GM21619 (cell line): ENCODE measurements around the gene DLGAP5.
A peak's percentile ranks its signal among the peaks of the same experiment; 100 is the strongest.

Experiments used
- ATAC-seq: cut with Tn5 transposase; IDR thresholded peaks from one replicate; pipeline ENCODE4 v1.9.1; 2021; ENCODE audit not compliant: unreplicated experiment

The DLGAP5 gene

DNA sequence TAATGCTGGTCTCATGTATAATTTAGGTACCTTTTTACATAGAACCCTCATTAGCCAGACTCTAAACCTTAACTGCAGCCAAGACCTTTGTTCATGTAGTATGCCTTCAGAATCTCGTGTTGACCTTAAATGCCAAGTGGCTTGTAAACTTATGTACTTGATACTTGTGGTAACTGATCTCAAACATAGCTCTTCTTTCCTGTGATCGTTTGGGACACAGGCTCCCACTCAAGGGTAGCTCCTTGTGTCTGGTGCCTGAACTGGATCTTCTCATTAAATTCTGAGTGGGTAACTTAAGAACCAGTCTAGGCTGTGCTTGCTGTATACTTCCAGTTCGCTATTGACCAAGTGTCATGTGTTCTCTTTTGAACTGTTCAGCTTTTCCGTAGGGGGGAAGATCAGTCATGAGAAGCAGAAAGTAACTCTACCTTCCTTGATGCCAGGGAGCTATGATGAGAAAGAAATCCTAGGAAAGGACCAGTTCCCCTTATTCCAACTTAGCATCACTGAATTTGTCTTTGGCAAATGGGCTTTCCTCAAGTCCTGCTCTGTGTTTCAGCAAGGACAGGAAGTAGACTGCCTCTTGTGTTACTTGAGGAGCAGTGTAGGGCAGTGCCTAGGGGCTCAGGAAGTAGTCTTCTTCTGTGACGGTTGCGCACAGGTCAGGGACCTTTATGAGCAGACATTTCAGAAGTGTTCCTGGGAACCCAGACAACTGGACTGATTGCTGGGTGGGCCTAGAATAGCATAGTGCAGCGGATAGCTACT is 59.8 kb downstream of the DLGAP5 start:
- no peak for ATAC-seq

DNA sequence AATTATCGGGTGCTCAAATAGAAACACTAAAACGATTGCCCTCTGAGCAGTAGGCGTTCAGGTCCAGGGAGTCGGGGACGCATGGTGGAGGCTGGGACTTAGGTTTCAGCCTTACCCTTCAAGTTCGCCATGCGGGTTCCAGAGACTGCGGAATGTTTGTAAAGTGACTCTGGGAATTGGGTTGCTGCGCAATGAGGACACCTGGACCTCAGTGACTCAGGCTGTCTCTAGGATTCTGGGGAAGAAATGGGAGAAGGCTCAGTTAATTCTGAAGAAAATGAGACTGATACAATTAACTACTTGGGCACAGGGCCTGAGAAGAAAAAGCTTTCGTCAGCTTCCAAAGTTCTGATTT is 61.2 kb downstream of the DLGAP5 start:
- ATAC-seq: no peak

DNA sequence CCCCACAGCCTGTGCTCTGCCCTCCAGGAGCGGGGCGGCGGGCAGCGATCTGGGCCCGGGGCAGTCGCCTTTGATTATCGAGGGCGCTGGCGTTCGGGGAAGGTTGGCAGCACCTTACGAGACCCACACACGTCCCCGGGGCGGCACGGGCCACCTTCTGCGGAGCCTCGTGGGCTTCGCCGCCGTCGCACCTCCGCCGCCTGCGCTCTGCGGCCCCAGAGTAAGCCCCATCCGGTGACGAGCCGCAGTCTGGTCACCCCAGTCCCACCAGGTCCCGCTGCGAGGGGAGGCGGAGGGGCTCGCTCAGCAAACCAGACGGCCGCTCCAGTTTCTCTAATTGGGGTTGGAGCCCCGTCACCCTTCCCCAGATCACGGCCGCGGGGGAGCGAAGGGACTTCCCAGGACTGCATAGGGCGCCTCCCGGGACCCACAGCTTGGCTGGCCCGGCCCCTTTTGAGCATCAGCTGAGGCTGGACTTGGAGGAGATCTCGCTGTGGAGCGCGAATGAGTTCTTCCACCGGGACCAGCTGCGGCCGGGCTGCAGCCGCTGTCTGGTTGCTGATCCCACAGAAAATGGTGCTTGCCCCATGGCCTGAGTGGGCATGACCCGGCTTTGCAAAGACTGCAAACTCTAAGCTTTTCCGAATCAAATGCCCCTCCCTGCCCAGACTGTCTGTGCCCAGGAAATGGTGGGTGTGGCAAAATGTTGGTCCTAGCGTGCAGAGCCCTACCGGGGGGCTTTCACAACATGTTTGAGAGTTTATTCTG is 61.8 kb downstream of the DLGAP5 start:
- ATAC-seq: peak; percentile 57

DNA sequence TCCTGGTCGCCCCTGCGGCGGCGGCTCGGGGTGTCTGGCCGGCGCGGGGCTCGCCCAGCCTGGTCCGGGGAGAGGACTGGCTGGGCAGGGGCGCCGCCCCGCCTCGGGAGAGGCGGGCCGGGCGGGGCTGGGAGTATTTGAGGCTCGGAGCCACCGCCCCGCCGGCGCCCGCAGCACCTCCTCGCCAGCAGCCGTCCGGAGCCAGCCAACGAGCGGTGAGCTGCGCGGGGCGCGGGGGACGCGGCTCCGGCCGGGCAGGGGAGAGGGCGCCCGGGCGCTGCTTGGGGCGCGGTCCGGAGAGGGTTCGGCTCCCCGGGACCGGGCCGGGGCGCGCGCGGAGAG is 62.3 kb downstream of the DLGAP5 start, which contains the start of gene LGALS3:
Gene LGALS3 (plus strand): TSS at position 167 of the 342 bp plus-strand sequence. CDS start 8,122 bp downstream, outside the sequence.
- peak; percentile 66 for ATAC-seq

DNA sequence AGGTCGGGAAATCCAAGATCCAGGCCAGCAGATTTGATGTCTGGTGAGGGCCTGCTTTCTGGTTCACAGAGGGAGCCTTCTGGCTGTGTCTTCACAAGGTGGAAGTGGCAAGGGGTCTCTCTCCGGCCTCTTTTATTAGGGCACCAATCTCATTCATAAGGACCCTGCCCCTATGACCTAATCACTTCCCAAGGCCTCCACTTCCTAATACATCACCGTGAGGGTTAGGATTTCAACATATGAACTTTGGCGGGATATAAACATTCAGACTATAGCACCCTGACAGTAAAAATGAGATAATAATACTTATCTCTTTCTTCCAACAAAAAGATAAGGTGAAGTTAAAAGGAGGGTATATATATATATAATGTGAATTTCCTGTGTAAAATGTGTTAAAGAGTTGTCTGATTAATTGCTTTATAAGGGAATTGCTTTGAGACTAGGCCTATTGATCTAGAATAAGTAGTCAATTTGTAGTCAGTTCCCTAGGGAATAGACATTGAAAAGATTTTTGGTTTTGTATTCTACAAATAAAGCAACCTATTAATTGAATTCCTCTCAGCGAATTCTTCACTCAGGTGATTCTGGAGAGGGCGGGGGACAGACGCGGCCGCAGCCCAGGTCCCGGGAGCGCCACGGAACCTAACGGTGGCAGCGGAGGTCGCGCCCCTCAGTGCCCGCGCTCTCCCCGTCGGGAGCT is 62.8 kb downstream of the DLGAP5 start:
- no peak for ATAC-seq

DNA sequence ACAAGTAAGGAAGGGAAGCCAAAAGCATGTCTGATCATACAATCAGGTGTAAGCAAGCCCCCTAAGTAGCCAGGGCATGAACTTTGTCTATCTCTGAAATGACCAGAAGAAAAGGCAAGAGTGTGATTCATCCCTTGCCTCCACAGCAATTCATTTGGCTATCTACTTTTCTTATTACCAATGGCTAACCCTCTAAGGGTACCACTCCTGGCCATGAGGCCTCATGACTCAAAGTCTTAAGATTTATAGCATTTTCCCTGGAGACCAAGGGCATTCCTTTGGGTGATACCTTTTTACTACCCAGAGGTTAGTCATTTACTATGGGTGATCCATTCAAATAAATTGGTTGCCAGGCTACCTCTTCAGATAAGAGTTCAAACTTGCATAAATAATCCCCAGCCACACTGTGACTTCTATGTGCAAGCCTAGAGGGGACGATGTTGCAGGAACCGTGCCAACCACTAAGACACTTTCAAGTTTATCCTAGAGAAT is 63.9 kb downstream of the DLGAP5 start:
- no peak for ATAC-seq

DNA sequence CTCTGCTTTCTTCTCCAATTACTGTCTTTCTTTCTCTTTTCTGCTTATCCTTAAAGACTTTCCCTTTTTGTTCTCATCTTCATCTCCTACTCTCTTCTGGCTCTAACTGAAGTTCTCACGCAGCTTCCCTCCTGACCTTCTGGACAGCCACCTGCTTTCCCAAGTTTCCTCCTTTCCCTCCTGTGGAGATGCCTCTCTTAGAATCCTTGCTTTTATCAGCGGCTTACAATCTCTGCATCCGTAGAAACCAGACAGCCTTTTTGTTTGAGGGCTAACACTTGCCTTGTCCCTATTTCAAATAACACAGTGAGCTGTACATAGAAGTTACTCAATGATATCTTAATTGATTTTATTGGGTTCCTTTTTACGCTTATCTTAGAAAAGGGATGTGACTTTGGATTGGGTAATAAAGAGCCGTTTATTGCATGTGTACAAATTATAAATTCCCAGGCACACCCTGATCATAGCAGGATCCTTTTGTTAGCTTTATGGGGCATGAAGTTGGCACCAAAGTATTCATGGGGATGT is 64.4 kb downstream of the DLGAP5 start:
- no peak for ATAC-seq

DNA sequence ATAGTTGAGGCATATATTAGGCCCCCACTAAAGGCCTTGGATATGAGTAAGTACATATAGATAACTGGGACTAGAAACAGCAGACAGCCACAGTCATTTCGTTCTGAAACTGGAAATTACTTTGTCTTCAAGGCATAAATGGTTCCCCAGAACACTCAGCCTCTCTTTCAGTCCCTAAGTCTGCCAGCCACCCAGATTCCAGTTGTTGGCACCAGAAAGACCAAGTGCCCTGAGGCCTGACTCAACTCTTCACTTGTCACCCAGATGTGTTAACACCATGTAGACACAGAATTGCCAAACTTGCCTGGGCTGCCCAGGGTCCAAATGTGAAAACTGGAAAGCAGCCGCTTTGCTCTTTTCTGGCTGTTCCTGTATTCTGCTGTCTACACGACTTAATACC is 65.4 kb downstream of the DLGAP5 start:
- ATAC-seq: no peak

DNA sequence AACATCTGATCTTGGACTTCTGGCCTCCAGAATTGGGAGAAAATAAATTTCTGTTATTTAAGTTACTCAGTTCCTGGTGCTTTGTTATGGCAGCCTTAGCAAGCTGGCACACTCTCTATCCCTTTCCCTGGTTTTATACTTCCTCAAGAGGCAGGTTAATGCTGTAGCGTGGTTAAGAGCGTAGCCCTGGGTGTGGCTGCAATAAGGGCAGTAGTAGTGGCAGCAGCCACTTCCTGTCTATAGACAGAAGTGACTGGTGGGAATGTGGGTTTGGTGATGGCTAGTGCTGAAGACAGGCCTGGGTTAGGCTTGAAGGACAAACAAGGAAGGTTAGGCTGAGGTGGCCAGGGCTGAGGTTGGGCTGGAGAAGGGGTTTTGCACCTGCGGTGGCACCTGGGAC is 66.0 kb downstream of the DLGAP5 start:
- no peak for ATAC-seq

DNA sequence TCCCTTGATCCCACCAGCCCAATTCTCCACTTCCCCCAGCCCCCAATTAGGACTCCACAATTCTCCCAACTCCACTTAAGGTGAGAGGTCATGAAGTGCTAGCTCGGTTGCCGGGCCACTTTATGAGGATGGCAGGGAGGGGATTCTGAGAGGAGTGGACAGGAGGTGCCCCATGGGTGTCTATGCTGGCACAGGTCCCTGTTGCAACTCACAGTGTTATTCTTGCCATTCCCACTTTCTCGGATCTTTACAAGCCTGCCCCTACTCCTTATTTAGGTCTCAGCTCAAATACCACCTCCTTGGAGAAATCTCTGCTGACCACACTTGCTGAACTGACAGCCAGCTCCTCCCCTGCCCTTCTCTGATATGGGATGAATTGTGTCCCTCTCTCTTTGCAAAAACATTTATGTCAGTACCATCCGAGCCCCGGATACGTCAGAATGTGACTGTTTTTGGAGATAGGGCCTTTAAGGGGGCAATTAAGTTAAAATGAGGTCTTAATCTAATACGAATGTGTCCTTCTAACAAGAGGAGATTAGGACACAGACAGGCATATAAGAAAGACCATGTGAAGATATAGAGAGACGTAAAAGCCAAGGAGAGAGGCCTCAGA is 66.5 kb downstream of the DLGAP5 start:
- no peak for ATAC-seq

DNA sequence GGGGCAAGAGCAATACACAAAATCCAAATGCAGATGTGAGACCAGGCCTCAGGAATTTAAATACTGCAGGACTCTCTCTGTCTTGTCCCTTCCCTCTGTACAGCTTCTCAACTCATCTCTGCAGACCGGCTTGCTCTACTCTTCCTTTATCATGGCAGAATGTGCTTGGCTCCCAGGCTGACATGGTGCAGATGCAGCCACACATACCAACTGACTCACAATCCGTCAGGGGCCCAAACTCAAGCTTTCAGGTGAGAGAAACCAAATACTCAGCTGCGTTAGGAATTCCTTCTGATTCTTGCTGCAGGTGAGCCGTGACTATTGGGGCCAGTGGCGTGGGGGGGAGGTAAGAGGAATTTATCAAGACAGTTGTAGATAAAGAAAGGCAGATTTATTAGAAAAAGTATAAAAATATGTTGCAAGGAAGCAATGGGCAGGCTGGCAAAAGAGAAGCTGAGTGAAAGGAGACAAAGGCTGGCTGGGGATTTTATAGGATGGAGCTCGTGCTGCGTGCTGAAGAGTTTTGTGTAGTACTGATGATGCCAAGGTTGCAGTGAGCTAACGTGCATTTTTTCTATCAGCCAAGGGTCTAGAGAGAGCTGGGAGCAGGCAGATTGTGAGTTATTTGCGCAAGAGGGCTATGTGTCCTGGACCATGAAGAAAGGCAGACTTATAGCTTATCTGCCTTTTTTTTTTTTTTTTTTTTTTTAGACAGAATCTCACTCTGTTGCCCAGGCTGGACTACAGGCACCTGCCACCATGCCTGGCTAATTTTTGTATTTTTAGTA is 67.3 kb downstream of the DLGAP5 start:
- no peak for ATAC-seq

DNA sequence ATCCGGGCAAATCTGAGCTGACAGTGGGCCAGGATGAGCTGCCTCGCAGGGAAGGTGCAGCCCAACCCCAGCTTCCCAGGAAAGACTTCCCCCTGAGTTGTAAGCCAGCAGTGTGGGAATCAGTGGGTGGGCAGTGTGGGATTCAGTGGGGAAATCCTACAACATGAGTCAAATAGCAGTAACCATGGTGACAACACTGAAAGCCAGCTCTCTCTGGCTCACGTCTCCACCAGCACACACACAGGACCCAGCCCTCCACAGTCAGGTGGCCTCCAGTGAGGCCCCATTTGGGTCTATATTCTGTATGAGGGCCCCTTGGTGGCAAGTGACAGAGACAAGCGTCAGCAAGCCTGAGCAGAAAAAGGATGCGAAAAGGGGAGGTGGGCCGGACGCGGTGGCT is 68.3 kb downstream of the DLGAP5 start:
- ATAC-seq: no peak

DNA sequence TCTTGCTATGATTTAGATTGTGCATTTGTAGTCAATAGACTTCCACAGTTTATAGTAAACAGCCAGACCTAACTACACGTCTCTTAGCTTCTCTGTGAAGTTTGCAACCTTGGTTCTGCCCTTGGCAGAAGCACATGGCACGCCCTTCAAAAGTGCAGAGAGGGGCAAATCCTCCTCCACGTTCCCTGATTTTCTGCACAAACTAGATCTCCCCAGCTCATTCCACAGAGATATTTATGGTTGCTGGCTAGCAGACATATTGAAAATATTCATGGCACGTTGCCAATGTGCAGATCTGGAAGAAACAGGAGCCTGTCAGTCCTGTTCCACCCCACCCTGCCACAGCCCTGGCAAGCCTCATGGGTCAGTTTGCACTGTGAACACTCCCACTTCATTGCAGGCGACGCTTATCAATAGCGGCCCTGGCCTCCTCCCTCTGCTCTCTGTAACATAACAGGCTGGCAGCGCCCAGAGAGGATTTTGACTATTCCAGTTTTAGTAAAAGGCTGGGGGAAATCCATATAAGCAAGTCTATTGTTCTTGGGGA is 68.9 kb downstream of the DLGAP5 start:
- ATAC-seq: no peak

DNA sequence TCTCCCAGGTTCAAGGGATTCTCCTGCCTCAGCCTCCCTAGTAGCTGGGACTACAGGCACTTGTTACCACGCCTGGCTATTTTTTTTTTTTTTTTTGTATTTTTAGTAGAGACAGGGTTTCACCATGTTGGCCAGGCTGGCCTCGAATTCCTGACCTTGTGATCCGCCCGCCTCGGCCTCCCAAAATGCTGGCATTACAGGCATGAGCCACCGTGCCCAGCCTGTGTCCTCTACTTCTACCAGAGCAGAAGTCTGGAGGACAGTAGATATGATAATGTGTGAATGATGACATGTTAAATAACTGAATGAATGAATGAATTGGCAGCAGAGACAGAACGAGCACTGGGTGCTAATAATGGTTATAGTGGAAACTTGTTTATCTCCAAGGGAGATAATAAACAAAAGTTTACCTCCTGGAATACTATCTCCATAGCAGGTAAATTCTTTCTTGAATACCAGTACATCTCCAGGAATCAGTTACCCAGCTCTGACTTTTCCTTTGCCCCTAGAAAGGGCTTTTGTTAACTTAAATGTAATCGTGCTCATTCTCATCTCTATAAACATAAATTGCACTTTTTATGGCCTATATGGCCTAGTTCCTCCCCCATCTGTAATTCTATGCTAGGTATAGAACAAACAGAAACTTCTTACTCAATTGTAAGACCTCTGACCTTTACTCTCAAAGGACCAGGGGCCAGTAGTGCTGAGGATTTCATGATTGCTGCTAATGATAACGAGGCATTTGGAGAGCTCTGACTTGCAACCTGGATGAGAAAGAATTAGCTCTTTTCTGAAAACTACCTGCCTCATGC is 69.6 kb downstream of the DLGAP5 start:
- ATAC-seq: no peak

DNA sequence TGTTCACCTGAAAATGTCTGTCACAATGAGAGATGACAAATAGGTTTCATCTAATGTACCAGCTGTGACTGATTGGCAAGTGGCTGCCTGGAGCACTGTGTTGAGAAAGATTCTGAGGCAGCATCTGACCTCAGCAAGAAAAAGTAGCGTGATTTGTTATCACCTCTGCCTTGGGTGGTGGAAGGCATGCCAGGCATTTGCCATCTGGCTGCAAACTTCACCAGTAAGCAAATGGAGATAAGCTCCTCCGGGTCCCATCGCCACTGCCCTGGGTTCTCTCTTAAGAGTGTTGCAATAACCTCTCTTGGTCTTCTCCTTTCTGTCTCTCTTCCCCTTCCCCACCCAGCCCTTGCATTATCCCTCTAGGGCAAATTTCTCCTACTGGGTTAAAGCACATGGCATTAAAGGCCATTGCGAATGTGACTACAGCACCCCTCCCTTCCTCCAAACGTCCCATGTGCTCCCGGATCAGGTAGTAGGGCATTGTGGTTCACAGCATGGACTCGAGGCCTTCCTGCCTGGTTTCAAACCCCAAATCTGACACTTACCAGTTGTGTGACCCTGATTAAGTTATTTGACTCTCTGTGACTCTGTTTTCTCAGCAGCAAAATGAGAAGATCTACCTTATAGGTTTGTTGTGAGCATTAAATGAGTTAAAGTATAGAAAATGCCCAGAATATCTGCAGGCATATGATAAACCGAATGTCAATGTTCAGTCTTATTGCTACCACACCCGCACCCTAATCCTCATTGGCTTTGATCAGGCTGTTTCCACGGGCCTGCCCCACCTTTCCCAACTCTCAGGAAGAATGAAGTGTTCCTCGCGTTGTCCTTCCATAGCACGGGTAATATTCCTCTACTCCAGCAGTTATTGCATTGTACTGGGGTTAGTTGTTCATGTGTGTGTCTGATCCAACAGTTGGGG is 70.6 kb downstream of the DLGAP5 start:
- no peak for ATAC-seq

DNA sequence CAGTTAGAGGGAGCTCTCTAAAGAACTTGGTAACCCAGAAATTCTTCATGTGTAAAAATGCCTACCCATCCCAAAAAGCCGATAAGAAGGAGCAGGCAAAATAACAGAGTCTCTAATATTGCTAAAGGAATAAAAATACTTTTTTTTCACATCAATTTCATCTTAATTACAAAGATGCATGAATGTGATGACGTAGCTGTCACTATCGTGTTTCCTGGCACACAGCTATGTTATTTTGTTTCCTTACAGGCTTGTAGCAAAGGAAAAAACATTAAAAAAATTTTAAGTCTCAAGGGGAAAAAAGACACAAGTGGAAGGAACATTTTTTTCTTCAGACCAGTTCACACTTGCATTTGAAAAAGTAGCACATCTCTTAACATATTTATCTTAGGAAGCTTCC is 72.6 kb downstream of the DLGAP5 start:
- ATAC-seq: no peak

DNA sequence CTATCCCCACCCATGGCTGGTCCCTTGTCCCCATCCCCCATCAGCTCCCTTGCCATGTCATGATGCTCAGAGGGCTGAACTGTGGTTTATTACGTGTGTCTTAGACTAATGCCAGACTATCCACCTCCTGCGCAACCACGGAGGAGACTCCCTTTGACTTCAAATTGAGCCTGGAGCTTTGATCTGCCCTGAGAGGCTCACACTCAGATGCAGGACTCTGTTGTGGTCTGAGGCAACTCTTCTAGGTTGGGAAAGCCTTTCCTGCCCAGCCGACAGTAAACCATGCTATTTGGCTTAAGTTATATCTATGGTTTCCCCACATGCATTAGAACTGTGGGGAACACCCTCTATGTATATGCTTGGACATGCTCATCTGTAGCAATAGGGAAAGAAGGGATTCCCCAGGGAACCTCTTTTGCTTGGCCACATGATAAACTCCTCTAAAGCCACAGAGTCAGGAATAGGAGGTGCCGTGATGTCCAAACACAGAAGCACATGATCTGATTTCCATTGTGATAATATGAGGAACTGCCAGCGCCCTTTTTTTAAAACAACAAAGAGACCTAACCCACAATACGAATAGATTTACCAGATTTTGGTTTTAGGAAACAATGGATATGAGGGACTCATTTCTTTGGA is 73.5 kb downstream of the DLGAP5 start:
- no peak for ATAC-seq
